Colonic mucosa (tissue), 4 donors: ENCODE data around the gene PAFAH1B1. TPM values are rescaled to one million over a fixed set of nuclear protein-coding genes. Genes with fewer than 3 reads are reported as not detected.

ENCODE experiments used
- DNase-seq: peaks from one replicate; pipeline ENCODE4 v3.0.0-alpha.2; 2020
- H3K27ac ChIP-seq: fragments of 200-600 bp; one replicate; pipeline ENCODE4 v1.8.0; 2021
- H3K27me3 ChIP-seq: fragments of 200-600 bp; one replicate; pipeline ENCODE4 v1.8.0; 2021
- H3K36me3 ChIP-seq: fragments of 200-600 bp; one replicate; pipeline ENCODE4 v1.8.0; 2021
- H3K4me1 ChIP-seq: fragments of 200-600 bp; one replicate; pipeline ENCODE4 v1.8.0; 2021; ENCODE audit warnings: mild to moderate bottlenecking
- H3K4me3 ChIP-seq: fragments of 200-600 bp; one replicate; pipeline ENCODE4 v1.8.0; 2021
- H3K9ac ChIP-seq, 2 donors: one replicate each; pipeline ENCODE4 v1.7.0; 2013; ENCODE audit warnings: control low read depth in 2 of 2, low read depth in 2 of 2, low read length in 2 of 2
- H3K9me3 ChIP-seq: fragments of 200-600 bp; one replicate; pipeline ENCODE4 v1.8.0; 2021
- CTCF ChIP-seq: fragments of 200-600 bp; IDR thresholded peaks from one replicate; pipeline ENCODE4 v1.8.0; 2022; ENCODE audit warnings: antibody characterized with exemption, mild to moderate bottlenecking
- intact Hi-C: fragments of 100-400 bp; cut with DNase I; formaldehyde crosslinking; loops from one replicate; pipeline ENCODE4 v1.14.1; 2022
- total RNA-seq, 2 donors: library from RNA; stranded (reverse); fragmentation: NEBNext Ultra II Directional in 1 of 2; extraction: Animal tissue kit (Norgen Biotek cat#: 25700) in 1 of 2; gene quantifications; one replicate each; pipeline ENCODE4 v1.2.1, GENCODE V29; 2021
- donor health status: healthy.
- donor health status: DM: no; HTN: no; CAD: no.
- donor health status: DM: no; HTN: no; CAD: no.

The PAFAH1B1 gene
- total RNA-seq, 2 donors from 2014 or later: 102 to 155 TPM

- Histone ChIP-seq H3K27me3 (no peaks in the 10 kb centered on the region), H3K4me1 (no peaks in the 10 kb centered on the region), H3K36me3 (peaks cover 18% of the 10 kb centered on the region), H3K9me3 (no peaks in the 10 kb centered on the region), H3K27ac (no peak overlapping the region), H3K4me3 (no peak overlapping the region), H3K9ac (no peak overlapping the region)
- no peak for TF ChIP-seq CTCF
- DNase-seq: no peak
- intact Hi-C loops: no loop called here
Measured at GRCh38 chr17:2701996-2702741, 108.7 kb downstream of the PAFAH1B1 start.

DNA sequence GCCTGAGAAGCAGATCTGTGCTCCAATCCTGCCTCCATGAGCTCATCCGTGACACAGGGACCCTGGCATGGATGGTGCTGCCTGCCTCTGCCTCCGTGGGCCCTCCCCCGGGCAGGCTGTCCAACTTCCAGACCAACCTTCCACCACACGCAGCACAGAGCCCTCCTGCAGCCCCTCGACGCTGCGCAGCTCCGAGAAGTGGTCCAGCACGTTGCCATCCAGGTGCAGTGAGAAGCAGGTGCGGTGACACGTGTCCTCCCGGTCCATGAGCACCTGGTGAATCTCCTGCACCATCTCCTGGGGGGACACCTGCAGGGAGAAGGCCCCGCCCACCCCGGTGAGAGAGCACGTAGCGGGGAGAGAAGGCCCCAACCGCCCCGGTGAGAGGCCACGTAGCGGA, 109.7 kb downstream of the PAFAH1B1 start:
- Histone ChIP-seq H3K4me3 (no peak overlapping the region), H3K9me3 (no peaks in the 10 kb centered on the region), H3K4me1 (peaks cover under 1% of the 10 kb centered on the region), H3K36me3 (peaks cover 12% of the 10 kb centered on the region), H3K27me3 (no peaks in the 10 kb centered on the region), H3K27ac (no peak overlapping the region), H3K9ac (no peak overlapping the region)
- DNase-seq: no peak
- TF ChIP-seq CTCF: no peak
- intact Hi-C loops: no loop called here

DNA sequence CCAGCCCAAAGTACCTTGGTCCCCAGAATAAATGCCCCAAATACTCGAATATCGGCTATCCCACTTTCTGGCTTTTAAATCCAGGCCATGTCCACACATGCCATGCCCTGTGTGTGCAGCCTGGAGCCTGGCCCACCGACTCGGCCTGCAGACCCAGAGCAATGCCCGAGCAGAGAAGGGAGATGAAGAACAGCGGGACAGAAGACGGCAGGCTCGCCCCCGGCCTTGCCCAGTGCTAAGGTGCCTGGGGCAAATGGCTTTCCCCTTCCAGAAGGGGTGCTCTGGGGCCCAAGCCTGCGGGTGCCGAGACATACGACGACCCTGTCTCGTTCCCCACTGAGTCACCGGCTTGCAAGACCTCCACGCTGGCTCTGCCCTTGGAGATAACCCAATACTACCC, 110.2 kb downstream of the PAFAH1B1 start:
- H3K4me1 ChIP-seq: peaks cover 4% of the 10 kb centered on the region
- DNase-seq: no peak

GRCh38 chr17:2704031-2704889, 110.8 kb downstream of the PAFAH1B1 start:
- peaks cover 9% of the 10 kb centered on the region for H3K4me1 ChIP-seq
- H3K9me3 ChIP-seq: no peaks in the 10 kb centered on the region
- no peak overlapping the region for H3K27ac ChIP-seq
- H3K9ac ChIP-seq: no peak overlapping the region
- TF ChIP-seq CTCF: no peak
- H3K36me3 ChIP-seq: peaks cover 8% of the 10 kb centered on the region
- no peak for DNase-seq
- H3K4me3 ChIP-seq: no peak overlapping the region
- H3K27me3 ChIP-seq: no peaks in the 10 kb centered on the region
- intact Hi-C loops: no loop called here

More for the DNA sequence above, 110.2 kb downstream of the PAFAH1B1 start:
- no peaks in the 10 kb centered on the region for H3K9me3 ChIP-seq
- no peaks in the 10 kb centered on the region for H3K27me3 ChIP-seq
- TF ChIP-seq CTCF: no peak
- intact Hi-C loops: no loop called here
- H3K27ac ChIP-seq: no peak overlapping the region
- H3K9ac ChIP-seq: no peak overlapping the region
- peaks cover 8% of the 10 kb centered on the region for H3K36me3 ChIP-seq
- H3K4me3 ChIP-seq: no peak overlapping the region

- no peak overlapping the region for H3K4me3 ChIP-seq
- peaks cover 8% of the 10 kb centered on the region for H3K36me3 ChIP-seq
- H3K9me3 ChIP-seq: no peaks in the 10 kb centered on the region
- H3K27ac ChIP-seq: no peak overlapping the region
- peaks cover 15% of the 10 kb centered on the region for H3K4me1 ChIP-seq
- no peaks in the 10 kb centered on the region for H3K27me3 ChIP-seq
- TF ChIP-seq CTCF: no peak
- intact Hi-C loops: no loop called here
- DNase-seq: no peak
- no peak overlapping the region for H3K9ac ChIP-seq
Measured at GRCh38 chr17:2704890-2705248, 111.4 kb downstream of the PAFAH1B1 start.
